GM12878 (cell line): ENCODE data around the gene USP35. TPM values are rescaled to one million over a fixed set of nuclear protein-coding genes. Genes with fewer than 3 reads are reported as not detected.

Experiments
- ATAC-seq: fragments of 200-7000 bp; cut with Tn5 transposase; 3 replicates; pipeline ENCODE4 v1.9.1; 2020; ENCODE audit warnings: mild to moderate bottlenecking, moderate library complexity
- BruUV-seq: library from RNA; stranded (reverse); fragments of 400-500 nt; replicated peaks from 2 replicates; lab custom pipeline; 2021; lab: Mats Ljungman, UMichigan
- CTCF ChIA-PET: fragments of 300-600 bp; sonication (Branson Sonifier 250); formaldehyde crosslinking; extraction: SDS; loops from one replicate; lab custom pipeline; 2021; ENCODE audit warnings: inconsistent platforms; lab: Yijun Ruan, JAX
- POLR2A ChIA-PET: fragments of 350-600 bp; formaldehyde crosslinking; extraction: SDS; loops from one replicate; lab custom pipeline; 2021; ENCODE audit warnings: inconsistent platforms; lab: Charles Lee
- RAD21 ChIA-PET: fragments of 300-600 bp; sonication (Branson Sonifier 250); formaldehyde crosslinking; loops from one replicate; lab custom pipeline; 2023; ENCODE audit warnings: antibody characterized with exemption; ENCODE audit not compliant: unreplicated experiment; lab: Charles Lee
- SMC1A ChIA-PET: fragments of 300-600 bp; sonication (Branson Sonifier 250); formaldehyde crosslinking; loops from one replicate; lab custom pipeline; 2023; ENCODE audit not compliant: unreplicated experiment, uncharacterized antibody; lab: Charles Lee
- DNase-seq: peaks from one replicate; pipeline ENCODE4 v3.0.0-alpha.2; 2011; ENCODE audit warnings: low read depth, low spot score
- FAIRE-seq: peaks from 3 replicates; lab custom pipeline; 2011; peaks lifted over from hg19 to GRCh38; lab: Jason Lieb, UNC
- H2AFZ ChIP-seq: 2 replicates; pipeline ENCODE4 v1.6.0; 2011; ENCODE audit warnings: low read depth, low read length, control low read depth; ENCODE audit not compliant: control insufficient read depth
- H3K27ac ChIP-seq: 2 replicates; pipeline ENCODE4 v1.5.1; 2011; ENCODE audit warnings: control low read depth; ENCODE audit not compliant: control insufficient read depth, insufficient read depth
- H3K27me3 ChIP-seq, 2 experiments: replicated peaks in 1 of 2; 2 replicates each; pipeline versions ENCODE4 v1.6.0 to v1.6.1; 2011; ENCODE audit warnings: low read length in 1 of 2; ENCODE audit not compliant: control insufficient read depth in 2 of 2, insufficient read depth in 2 of 2
- H3K36me3 ChIP-seq, 2 experiments: 2 replicates each; pipeline ENCODE4 v1.5.1; 2011; ENCODE audit warnings: low read length in 1 of 2; ENCODE audit not compliant: control insufficient read depth in 2 of 2, insufficient read depth in 2 of 2
- H3K4me1 ChIP-seq: 2 replicates; pipeline ENCODE4 v1.6.1; 2011; ENCODE audit warnings: mild to moderate bottlenecking, low read length, moderate library complexity, mixed read lengths; ENCODE audit not compliant: control insufficient read depth, insufficient read depth
- H3K4me2 ChIP-seq: 2 replicates; pipeline ENCODE4 v1.6.0; 2011; ENCODE audit warnings: control low read depth; ENCODE audit not compliant: control insufficient read depth, insufficient read depth
- H3K4me3 ChIP-seq: fragments of 200-600 bp; sonication (generic); 2 replicates; pipeline ENCODE4 v1.5.1; 2016
- H3K79me2 ChIP-seq: 2 replicates; pipeline ENCODE4 v1.6.0; 2011; ENCODE audit warnings: low read length; ENCODE audit not compliant: control insufficient read depth, insufficient read depth
- H3K9ac ChIP-seq: 2 replicates; pipeline ENCODE4 v1.8.0; 2011; ENCODE audit warnings: low read length, control low read depth, mixed read lengths; ENCODE audit not compliant: control insufficient read depth, insufficient read depth
- H3K9me3 ChIP-seq: replicated peaks from 3 replicates; pipeline ENCODE4 v1.5.1; 2011; ENCODE audit warnings: mild to moderate bottlenecking, low read length; ENCODE audit not compliant: control insufficient read depth, insufficient read depth
- H4K20me1 ChIP-seq: 2 replicates; pipeline ENCODE4 v1.6.0; 2011; ENCODE audit not compliant: control insufficient read depth, insufficient read depth
- FOS ChIP-seq: IDR thresholded peaks from 3 replicates; pipeline ENCODE4 v1.6.1; 2011; ENCODE audit warnings: borderline replicate concordance; ENCODE audit not compliant: insufficient read length; ENCODE audit errors: extremely low read depth
- GABPA ChIP-seq: IDR thresholded peaks from 2 replicates; pipeline ENCODE4 v1.6.1; 2014; ENCODE audit warnings: antibody characterized with exemption, low read depth, mild to moderate bottlenecking, inconsistent platforms
- IKZF2 ChIP-seq, 2 experiments: fragments of 450-650 bp; IDR thresholded peaks; 2 replicates each; pipeline ENCODE4 v1.6.1; 2017; ENCODE audit warnings: mild to moderate bottlenecking in 2 of 2, moderate library complexity in 2 of 2
- IRF4 ChIP-seq: IDR thresholded peaks from 2 replicates; pipeline ENCODE4 v1.6.1; 2011; ENCODE audit warnings: low read depth, low read length
- STAT1 ChIP-seq: fragments of 450-650 bp; conservative IDR thresholded peaks from 2 replicates; pipeline ENCODE4 v1.6.1; 2014; ENCODE audit warnings: antibody characterized with exemption, mild to moderate bottlenecking
- WGBS: methylation state at CpG from one replicate; pipeline ENCODE4 v1.1.6; 2016; ENCODE audit warnings: low lambda C conversion rate; ENCODE audit not compliant: insufficient replicate concordance, insufficient coverage; ENCODE audit errors: missing lambda C conversion rate; 5-methylcytosine and 5-hydroxymethylcytosine counted together
- in situ Hi-C: fragments of 300-500 bp; cut with MboI; formaldehyde crosslinking; loops from 9 replicates; pipeline ENCODE4 v1.14.3; 2018; ENCODE audit warnings: mixed read lengths
- intact Hi-C: fragments of 100-400 bp; cut with micrococcal nuclease; formaldehyde crosslinking; loops from one replicate; pipeline ENCODE4 v1.14.2; 2022; ENCODE audit not compliant: unreplicated experiment
- polyA plus RNA-seq, 11 experiments: library from polyadenylated mRNA; depleted of rRNA in 4 of 11; unstranded in 6 of 11; stranded (reverse) in 5 of 11; fragments of >200 nt; fragmentation: Nextera tagmentation in 4 of 11; fragmentation: Illumina TruSeq in 1 of 11; extraction: Ambion mirVana in 4 of 11; extraction: Trizol in 1 of 11; gene quantifications; 1 replicate in 1 of 11; 2 replicates in 10 of 11; pipeline versions ENCODE4 v1.2.1 to v1.2.3, GENCODE V29; 2011 to 2016; ENCODE audit warnings: inconsistent platforms in 2 of 11, missing spikeins in 2 of 11, low read depth in 1 of 11
- total RNA-seq, 4 experiments: library from RNA; depleted of rRNA in 3 of 4; stranded (reverse); fragments of >200 nt in 3 of 4; fragmentation: Illumina TruSeq in 1 of 4; extraction: Trizol in 1 of 4; gene quantifications; 2 replicates each; pipeline versions ENCODE4 v1.2.1 to v1.2.3, GENCODE V29; 2013 to 2021
- TF ChIP-seq, protein P1 (sequence below): fragments of 450-650 bp; formaldehyde crosslinking; IDR thresholded peaks from 2 replicates; pipeline ENCODE4 v1.4.0; 2020; ENCODE audit warnings: mild to moderate bottlenecking, moderate library complexity
- TF ChIP-seq, protein P2 (sequence below): fragments of 450-650 bp; IDR thresholded peaks from 2 replicates; pipeline ENCODE4 v1.6.1; 2014; ENCODE audit warnings: mild to moderate bottlenecking

USP35 gene
- total and polyA plus RNA-seq, 10 of the 15 experiments (the other 5 are each of a cell fraction or from before 2014, with no cell fraction given) = 0.13 to 6.4 (median 3.1) TPM; not detected in 1

DNA sequence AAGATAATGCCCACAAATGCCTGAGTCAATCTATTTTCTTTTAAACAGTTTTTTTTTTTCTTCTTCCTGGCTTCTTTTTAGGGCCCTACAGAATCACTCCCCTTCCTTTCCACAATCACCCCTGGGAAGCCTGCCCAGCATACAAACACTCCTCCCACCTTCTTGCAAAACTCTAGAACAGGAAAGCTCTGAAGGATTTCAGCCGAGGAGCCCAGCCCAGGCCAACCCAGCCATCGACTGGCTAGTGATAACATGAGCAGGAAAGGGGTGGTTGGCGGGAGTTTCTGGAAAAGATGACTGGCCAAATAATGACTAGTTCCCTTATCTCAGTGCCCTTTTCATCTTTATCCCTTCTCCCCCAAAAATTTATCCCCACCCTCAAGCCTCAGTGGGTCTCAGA lies 68.2 kb downstream of the USP35 start:
- TF ChIP-seq, protein P1, sequence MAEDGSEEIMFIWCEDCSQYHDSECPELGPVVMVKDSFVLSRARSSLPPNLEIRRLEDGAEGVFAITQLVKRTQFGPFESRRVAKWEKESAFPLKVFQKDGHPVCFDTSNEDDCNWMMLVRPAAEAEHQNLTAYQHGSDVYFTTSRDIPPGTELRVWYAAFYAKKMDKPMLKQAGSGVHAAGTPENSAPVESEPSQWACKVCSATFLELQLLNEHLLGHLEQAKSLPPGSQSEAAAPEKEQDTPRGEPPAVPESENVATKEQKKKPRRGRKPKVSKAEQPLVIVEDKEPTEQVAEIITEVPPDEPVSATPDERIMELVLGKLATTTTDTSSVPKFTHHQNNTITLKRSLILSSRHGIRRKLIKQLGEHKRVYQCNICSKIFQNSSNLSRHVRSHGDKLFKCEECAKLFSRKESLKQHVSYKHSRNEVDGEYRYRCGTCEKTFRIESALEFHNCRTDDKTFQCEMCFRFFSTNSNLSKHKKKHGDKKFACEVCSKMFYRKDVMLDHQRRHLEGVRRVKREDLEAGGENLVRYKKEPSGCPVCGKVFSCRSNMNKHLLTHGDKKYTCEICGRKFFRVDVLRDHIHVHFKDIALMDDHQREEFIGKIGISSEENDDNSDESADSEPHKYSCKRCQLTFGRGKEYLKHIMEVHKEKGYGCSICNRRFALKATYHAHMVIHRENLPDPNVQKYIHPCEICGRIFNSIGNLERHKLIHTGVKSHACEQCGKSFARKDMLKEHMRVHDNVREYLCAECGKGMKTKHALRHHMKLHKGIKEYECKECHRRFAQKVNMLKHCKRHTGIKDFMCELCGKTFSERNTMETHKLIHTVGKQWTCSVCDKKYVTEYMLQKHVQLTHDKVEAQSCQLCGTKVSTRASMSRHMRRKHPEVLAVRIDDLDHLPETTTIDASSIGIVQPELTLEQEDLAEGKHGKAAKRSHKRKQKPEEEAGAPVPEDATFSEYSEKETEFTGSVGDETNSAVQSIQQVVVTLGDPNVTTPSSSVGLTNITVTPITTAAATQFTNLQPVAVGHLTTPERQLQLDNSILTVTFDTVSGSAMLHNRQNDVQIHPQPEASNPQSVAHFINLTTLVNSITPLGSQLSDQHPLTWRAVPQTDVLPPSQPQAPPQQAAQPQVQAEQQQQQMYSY = no peak
- TF ChIP-seq FOS = no peak
- TF ChIP-seq, protein P2, sequence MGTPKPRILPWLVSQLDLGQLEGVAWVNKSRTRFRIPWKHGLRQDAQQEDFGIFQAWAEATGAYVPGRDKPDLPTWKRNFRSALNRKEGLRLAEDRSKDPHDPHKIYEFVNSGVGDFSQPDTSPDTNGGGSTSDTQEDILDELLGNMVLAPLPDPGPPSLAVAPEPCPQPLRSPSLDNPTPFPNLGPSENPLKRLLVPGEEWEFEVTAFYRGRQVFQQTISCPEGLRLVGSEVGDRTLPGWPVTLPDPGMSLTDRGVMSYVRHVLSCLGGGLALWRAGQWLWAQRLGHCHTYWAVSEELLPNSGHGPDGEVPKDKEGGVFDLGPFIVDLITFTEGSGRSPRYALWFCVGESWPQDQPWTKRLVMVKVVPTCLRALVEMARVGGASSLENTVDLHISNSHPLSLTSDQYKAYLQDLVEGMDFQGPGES = no peak
- TF ChIP-seq STAT1 = no peak
- no peak for TF ChIP-seq IKZF2 (IDR thresholded peaks at IDR 0.05)
- no peak for TF ChIP-seq GABPA
- TF ChIP-seq IRF4 = no peak
- no peak overlapping the region for H2AFZ ChIP-seq
- no peak overlapping the region for H3K4me3 ChIP-seq
- no peak overlapping the region for H3K9ac ChIP-seq
- H3K27ac ChIP-seq = no peak overlapping the region
- ChIA-PET RAD21 (no interaction called here), SMC1A (interaction anchor here (0.6 kb wide), 1 partner anchor 186 kb away, joined by 3 read pairs; no protein-coding TSS in a partner anchor), CTCF (interaction anchor here (0.8 to 1.4 kb wide), 2 partner anchors 9 to 63 kb away, joined by 3 to 4 read pairs; no protein-coding TSS in a partner anchor), POLR2A (interaction anchor here (0.7 kb wide), 1 partner anchor 55 kb away, joined by 3 read pairs; no protein-coding TSS in a partner anchor)
- DNase-seq = no peak
- BruUV-seq = no TSS peak
- H3K27me3 ChIP-seq = no peaks in the 10 kb centered on the region
- 74% methylated on average over 3 of the region's 3 CpGs for WGBS
- no peaks in the 10 kb centered on the region for H4K20me1 ChIP-seq
- no peaks in the 10 kb centered on the region for H3K79me2 ChIP-seq
- H3K9me3 ChIP-seq = no peaks in the 10 kb centered on the region
- H3K36me3 ChIP-seq = no peaks in the 10 kb centered on the region
- FAIRE-seq = no peak
- intact Hi-C loops (no loop called here), in situ Hi-C loops (no loop called here)
- H3K4me2 ChIP-seq = no peak overlapping the region
- no peaks in the 10 kb centered on the region for H3K4me1 ChIP-seq
- ATAC-seq = no peak
